OCI-LY1 (cell line): Measurements from ENCODE around the gene TGM6.

Source experiments
- CTCF ChIP-seq: fragments of 200-600 bp; sonication (generic), shearing (Covaris generic); IDR thresholded peaks from 2 replicates; pipeline ENCODE4 v1.5.1; 2017; ENCODE audit warnings: mild to moderate bottlenecking, antibody characterized with exemption, low read length, moderate library complexity, mixed read lengths
- EZH2 ChIP-seq: fragments of 200-600 bp; sonication (generic), shearing (Covaris generic); IDR thresholded peaks from 2 replicates; pipeline ENCODE4 v1.8.0; 2017; ENCODE audit warnings: borderline replicate concordance, mixed run types, mild to moderate bottlenecking, antibody characterized with exemption, low read length, moderate library complexity, mixed read lengths

- no peak for TF ChIP-seq CTCF
- TF ChIP-seq EZH2: no peak
These were observed 99.7 kb downstream of the TGM6 start for GRCh38 chr20:2480381-2480780.
